H9 (cell line): ENCODE data around the gene CDK12. TPM values are rescaled to one million over a fixed set of nuclear protein-coding genes. Genes with fewer than 3 reads are reported as not detected.

ENCODE experiments used
- DNase-seq: peaks from one replicate; pipeline ENCODE4 v3.0.0-alpha.2; 2017
- H2AFZ ChIP-seq: one replicate; pipeline ENCODE4 v1.6.1; 2013; ENCODE audit warnings: mild to moderate bottlenecking, low read length, control low read depth, moderate library complexity
- H2AK5ac ChIP-seq: 2 replicates; pipeline ENCODE4 v1.6.1; 2013; ENCODE audit warnings: low read length, control low read depth, mixed read lengths; ENCODE audit not compliant: insufficient read length
- H2BK120ac ChIP-seq: one replicate; pipeline ENCODE4 v1.6.1; 2013; ENCODE audit warnings: low read depth, mild to moderate bottlenecking, low read length, control low read depth, inconsistent platforms; ENCODE audit not compliant: poor library complexity, severe bottlenecking
- H2BK12ac ChIP-seq: 2 replicates; pipeline ENCODE4 v1.6.1; 2013; ENCODE audit warnings: low read length, control low read depth, mixed read lengths, low read depth; ENCODE audit not compliant: insufficient read length
- H2BK15ac ChIP-seq: 2 replicates; pipeline ENCODE4 v1.6.1; 2013; ENCODE audit warnings: low read depth, low read length, control low read depth
- H2BK20ac ChIP-seq: one replicate; pipeline ENCODE4 v1.6.1; 2013; ENCODE audit warnings: low read depth, mild to moderate bottlenecking, low read length, control low read depth, inconsistent platforms; ENCODE audit not compliant: poor library complexity, severe bottlenecking
- H2BK5ac ChIP-seq: 2 replicates; pipeline ENCODE4 v1.6.1; 2013; ENCODE audit warnings: low read length, control low read depth, mixed read lengths; ENCODE audit not compliant: insufficient read length
- H3K14ac ChIP-seq: 2 replicates; pipeline ENCODE4 v1.6.1; 2013; ENCODE audit warnings: low read length, control low read depth; ENCODE audit not compliant: insufficient read depth
- H3K18ac ChIP-seq: 2 replicates; pipeline ENCODE4 v1.6.1; 2013; ENCODE audit warnings: low read depth, mild to moderate bottlenecking, mixed read lengths, low read length, control low read depth; ENCODE audit not compliant: insufficient read length
- H3K23ac ChIP-seq: 2 replicates; pipeline ENCODE4 v1.6.1; 2013; ENCODE audit warnings: low read length, control low read depth, mixed read lengths, low read depth; ENCODE audit not compliant: insufficient read length
- H3K23me2 ChIP-seq: 2 replicates; pipeline ENCODE4 v1.6.1; 2013; ENCODE audit warnings: low read depth, mild to moderate bottlenecking, mixed read lengths, low read length, control low read depth; ENCODE audit not compliant: insufficient read length, poor library complexity, severe bottlenecking
- H3K27ac ChIP-seq: 2 replicates; pipeline ENCODE4 v1.5.1; 2013; ENCODE audit warnings: low read length, control low read depth, mixed read lengths, low read depth; ENCODE audit not compliant: insufficient read length
- H3K27me3 ChIP-seq: 2 replicates; pipeline ENCODE4 v1.6.1; 2013; ENCODE audit warnings: low read length, control low read depth, inconsistent platforms; ENCODE audit not compliant: insufficient read depth
- H3K4ac ChIP-seq: 2 replicates; pipeline ENCODE4 v1.6.1; 2013; ENCODE audit warnings: low read depth, mild to moderate bottlenecking, control low read depth, inconsistent platforms, low read length, moderate library complexity
- H3K4me1 ChIP-seq: 2 replicates; pipeline ENCODE4 v1.6.1; 2013; ENCODE audit warnings: low read length, control low read depth, inconsistent platforms; ENCODE audit not compliant: insufficient read depth
- H3K4me2 ChIP-seq: 2 replicates; pipeline ENCODE4 v1.6.1; 2013; ENCODE audit warnings: low read length, control low read depth, mixed read lengths; ENCODE audit not compliant: insufficient read length, insufficient read depth
- H3K56ac ChIP-seq: 2 replicates; pipeline ENCODE4 v1.6.1; 2013; ENCODE audit warnings: low read depth, mild to moderate bottlenecking, mixed read lengths, low read length, control low read depth; ENCODE audit not compliant: insufficient read length
- H3K79me1 ChIP-seq: 2 replicates; pipeline ENCODE4 v1.6.1; 2013; ENCODE audit warnings: low read depth, mild to moderate bottlenecking, moderate library complexity, low read length, control low read depth, inconsistent platforms; ENCODE audit not compliant: insufficient read depth, poor library complexity, severe bottlenecking
- H3K79me2 ChIP-seq: 2 replicates; pipeline ENCODE4 v1.6.1; 2013; ENCODE audit warnings: low read length, control low read depth, inconsistent platforms; ENCODE audit not compliant: insufficient read depth
- H3K9ac ChIP-seq: 2 replicates; pipeline ENCODE4 v1.6.1; 2013; ENCODE audit warnings: low read length, control low read depth, mixed read lengths; ENCODE audit not compliant: insufficient read length; ENCODE audit errors: extremely low read depth
- H3K9me3 ChIP-seq: one replicate; pipeline ENCODE4 v1.6.1; 2013; ENCODE audit warnings: low read depth, low read length, inconsistent platforms; ENCODE audit not compliant: control insufficient read depth
- H3T11ph ChIP-seq: one replicate; pipeline ENCODE4 v1.6.1; 2013; ENCODE audit warnings: mild to moderate bottlenecking, low read length, control low read depth, inconsistent platforms
- H4K20me1 ChIP-seq: one replicate; pipeline ENCODE4 v1.6.1; 2013; ENCODE audit not compliant: control insufficient read depth, insufficient read length, insufficient read depth
- H4K5ac ChIP-seq: 2 replicates; pipeline ENCODE4 v1.6.1; 2013; ENCODE audit warnings: low read depth, mild to moderate bottlenecking, mixed read lengths, low read length, control low read depth; ENCODE audit not compliant: insufficient read length
- H4K8ac ChIP-seq: replicated peaks from 2 replicates; pipeline ENCODE4 v1.6.1; 2013; ENCODE audit warnings: low read length, control low read depth, mixed read lengths, low read depth; ENCODE audit not compliant: insufficient read length
- H4K91ac ChIP-seq: 2 replicates; pipeline ENCODE4 v1.6.1; 2013; ENCODE audit warnings: low read depth, mild to moderate bottlenecking, moderate library complexity, mixed read lengths, low read length, control low read depth; ENCODE audit not compliant: insufficient read length
- H3K27ac Mint-ChIP-seq, 3 experiments: 2 replicates in 2 of 3; 3 replicates in 1 of 3; pipeline ENCODE4 v1.8.0; 2020 to 2021; ENCODE audit warnings: mixed read lengths in 3 of 3, mild to moderate bottlenecking in 1 of 3, moderate library complexity in 1 of 3
- H3K27me3 Mint-ChIP-seq: 2 replicates; pipeline ENCODE4 v1.8.0; 2021; ENCODE audit warnings: low read depth, mild to moderate bottlenecking, moderate library complexity, mixed read lengths
- H3K36me3 Mint-ChIP-seq, 3 experiments: 2 replicates in 2 of 3; 3 replicates in 1 of 3; pipeline ENCODE4 v1.8.0; 2020 to 2021; ENCODE audit warnings: low read depth in 3 of 3, mixed read lengths in 3 of 3; ENCODE audit not compliant: insufficient read depth in 1 of 3
- H3K4me1 Mint-ChIP-seq, 2 experiments: 2 replicates each; pipeline ENCODE4 v1.8.0; 2020; ENCODE audit warnings: mixed read lengths in 2 of 2
- H3K4me3 Mint-ChIP-seq, 2 experiments: 2 replicates in 1 of 2; 3 replicates in 1 of 2; pipeline ENCODE4 v1.8.0; 2020 to 2021; ENCODE audit warnings: mild to moderate bottlenecking in 2 of 2, mixed read lengths in 2 of 2, moderate library complexity in 1 of 2
- H3K9me3 Mint-ChIP-seq, 2 experiments: 2 replicates in 1 of 2; 3 replicates in 1 of 2; pipeline ENCODE4 v1.8.0; 2020; ENCODE audit warnings: mild to moderate bottlenecking in 2 of 2, mixed read lengths in 2 of 2, moderate library complexity in 1 of 2
- CTCF ChIP-seq: fragments of 200-600 bp; sonication (generic); conservative IDR thresholded peaks from 3 replicates; pipeline ENCODE4 v1.8.0; 2021; ENCODE audit warnings: antibody characterized with exemption, mild to moderate bottlenecking
- WGBS: extraction: QIAGEN DNeasy Blood & Tissue Kit; methylation state at CpG from one replicate; pipeline ENCODE4 v1.1.7; 2013; ENCODE audit warnings: missing lambda C conversion rate, low lambda C conversion rate, mixed read lengths; ENCODE audit not compliant: insufficient read length; ENCODE audit errors: extremely low coverage; 5-methylcytosine and 5-hydroxymethylcytosine counted together
- total RNA-seq: library from RNA; stranded (reverse); gene quantifications from 2 replicates; pipeline ENCODE4 v1.2.1, GENCODE V29; 2021

CDK12 gene
- total RNA-seq, 1 experiment from 2014 or later: 87.6 TPM

GRCh38 chr17:39530513-39530912, 69.2 kb downstream of the CDK12 start:
- no peak overlapping the region for H2BK120ac ChIP-seq
- Mint-ChIP-seq H3K27me3 (no peaks in the 10 kb centered on the region), H3K4me3 (no peak overlapping the region), H3K4me1 (no peaks in the 10 kb centered on the region), H3K27ac (peak overlapping the region in 1 of 3 experiments; percentile 18; a peak in 1 of 7 replicates), H3K9me3 (no peaks in the 10 kb centered on the region), H3K36me3 (peaks cover 15 to 59% (median 52%) of the 10 kb centered on the region in 3 experiments; a peak in 6 of 7 replicates)
- no peaks in the 10 kb centered on the region for H3K23me2 ChIP-seq
- no peak overlapping the region for H3K4me2 ChIP-seq
- no peak overlapping the region for H3K56ac ChIP-seq
- no peaks in the 10 kb centered on the region; the same call in 1 of the 2 replicates for H3K79me2 ChIP-seq
- no peak overlapping the region for H2BK12ac ChIP-seq
- no peaks in the 10 kb centered on the region for H3K27me3 ChIP-seq
- H3K4me1 ChIP-seq: no peaks in the 10 kb centered on the region
- no peaks in the 10 kb centered on the region for H4K20me1 ChIP-seq
- no peak overlapping the region for H2BK5ac ChIP-seq
- no peak for TF ChIP-seq CTCF
- no peak for DNase-seq
- no peak overlapping the region for H2AK5ac ChIP-seq
- no peak overlapping the region for H3T11ph ChIP-seq
- H3K9me3 ChIP-seq: no peaks in the 10 kb centered on the region
- no peak overlapping the region for H3K18ac ChIP-seq
- no peaks in the 10 kb centered on the region for H3K79me1 ChIP-seq
- no peak overlapping the region for H2AFZ ChIP-seq
- no peak overlapping the region for H3K9ac ChIP-seq
- no peak overlapping the region for H2BK20ac ChIP-seq
- H3K14ac ChIP-seq: no peak overlapping the region
- H3K4ac ChIP-seq: no peak overlapping the region
- H4K91ac ChIP-seq: no peak overlapping the region
- no peak overlapping the region for H3K27ac ChIP-seq
- no peak overlapping the region for H4K8ac ChIP-seq
- H2BK15ac ChIP-seq: no peak overlapping the region
- no peak overlapping the region for H4K5ac ChIP-seq
- no CpG with 5 or more reads among the region's 10 CpGs for WGBS
- no peak overlapping the region for H3K23ac ChIP-seq
